ENCODE results near the gene DPAGT1.

DNA sequence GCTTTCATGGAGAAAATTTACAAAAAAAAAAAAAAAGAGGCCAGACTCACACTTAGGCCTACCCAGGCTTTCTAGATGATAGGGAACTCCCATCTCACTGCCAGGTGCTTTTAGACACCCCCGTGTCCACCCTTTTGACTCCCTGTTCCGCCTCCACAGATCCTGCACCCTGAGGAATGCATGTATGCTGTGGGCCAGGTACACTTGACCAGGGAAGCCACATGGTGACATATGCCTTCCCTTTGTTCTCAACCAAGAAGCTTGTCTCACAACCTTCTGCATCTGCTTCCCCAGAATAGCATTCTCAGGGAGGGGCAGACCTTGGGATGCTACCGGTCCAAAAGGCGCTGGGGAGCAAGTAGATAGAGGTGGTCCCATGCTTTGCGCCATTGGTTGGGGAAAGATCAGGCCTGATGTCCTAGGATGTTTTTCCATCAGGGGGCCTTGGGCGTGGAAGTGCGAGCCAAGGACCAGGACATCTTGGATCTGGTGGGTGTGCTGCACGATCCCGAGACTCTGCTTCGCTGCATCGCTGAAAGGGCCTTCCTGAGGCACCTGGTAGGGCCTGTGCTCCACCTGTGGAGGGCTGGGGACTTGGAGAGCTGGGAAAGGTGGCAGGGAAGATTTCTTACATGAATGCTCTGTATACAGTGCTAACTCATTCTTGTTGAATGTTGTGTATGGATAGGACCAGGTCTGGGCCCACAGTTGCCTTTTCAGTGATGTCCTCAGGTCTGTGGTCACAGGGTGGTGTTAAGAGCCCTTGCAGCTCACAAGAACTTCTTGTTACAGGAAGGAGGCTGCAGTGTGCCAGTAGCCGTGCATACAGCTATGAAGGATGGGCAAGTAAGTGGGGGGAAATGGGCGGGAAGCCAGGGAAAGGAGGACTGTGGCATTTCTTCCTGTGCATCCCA, 9.4 kb downstream of the DPAGT1 start:
- TF ChIP-seq, protein P1, sequence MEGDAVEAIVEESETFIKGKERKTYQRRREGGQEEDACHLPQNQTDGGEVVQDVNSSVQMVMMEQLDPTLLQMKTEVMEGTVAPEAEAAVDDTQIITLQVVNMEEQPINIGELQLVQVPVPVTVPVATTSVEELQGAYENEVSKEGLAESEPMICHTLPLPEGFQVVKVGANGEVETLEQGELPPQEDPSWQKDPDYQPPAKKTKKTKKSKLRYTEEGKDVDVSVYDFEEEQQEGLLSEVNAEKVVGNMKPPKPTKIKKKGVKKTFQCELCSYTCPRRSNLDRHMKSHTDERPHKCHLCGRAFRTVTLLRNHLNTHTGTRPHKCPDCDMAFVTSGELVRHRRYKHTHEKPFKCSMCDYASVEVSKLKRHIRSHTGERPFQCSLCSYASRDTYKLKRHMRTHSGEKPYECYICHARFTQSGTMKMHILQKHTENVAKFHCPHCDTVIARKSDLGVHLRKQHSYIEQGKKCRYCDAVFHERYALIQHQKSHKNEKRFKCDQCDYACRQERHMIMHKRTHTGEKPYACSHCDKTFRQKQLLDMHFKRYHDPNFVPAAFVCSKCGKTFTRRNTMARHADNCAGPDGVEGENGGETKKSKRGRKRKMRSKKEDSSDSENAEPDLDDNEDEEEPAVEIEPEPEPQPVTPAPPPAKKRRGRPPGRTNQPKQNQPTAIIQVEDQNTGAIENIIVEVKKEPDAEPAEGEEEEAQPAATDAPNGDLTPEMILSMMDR (IDR thresholded peaks at IDR 0.05), result no peak
- no peak for TF ChIP-seq POLR2A (IDR thresholded peaks at IDR 0.05)

Measured in adrenal gland (tissue), 5 donors.